Stimulated activated CD4-positive, alpha-beta T cell treated with anti-CD3 and anti-CD28 coated beads, Interleukin-2, amount 100 ng/mL, for 24 hours (primary cell): ENCODE data around the gene ADAMTS17.

Experiments used
- DNase-seq, 2 donors: peaks; one replicate each; pipeline ENCODE4 v3.0.0-alpha.2; 2020

ADAMTS17 gene

GRCh38 chr15:100160953-100161352 is 180.8 kb downstream of the ADAMTS17 start:
- DNase-seq, result no peak

- DNase-seq, result no peak
These were observed 182.3 kb downstream of the ADAMTS17 start for GRCh38 chr15:100159436-100159835.

DNA sequence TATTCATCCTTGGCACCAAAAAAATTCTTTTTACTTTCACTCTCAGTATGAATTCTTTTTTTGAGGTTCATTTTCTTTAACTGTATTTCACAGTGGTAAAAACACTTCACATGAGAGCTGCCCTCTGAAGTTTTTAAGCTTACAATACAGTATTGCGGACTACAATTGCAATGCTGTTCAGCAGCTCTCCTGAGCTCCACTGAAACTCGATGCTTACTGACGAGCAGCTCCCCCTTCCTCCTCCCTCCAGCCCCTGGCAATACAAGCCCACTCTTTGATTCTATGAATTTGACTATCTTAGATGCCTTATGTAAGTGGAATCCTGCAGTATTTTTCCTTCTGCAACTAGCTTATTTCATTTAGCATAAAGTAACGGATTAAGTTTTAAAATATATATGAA is 183.4 kb downstream of the ADAMTS17 start:
- DNase-seq, result no peak

DNA sequence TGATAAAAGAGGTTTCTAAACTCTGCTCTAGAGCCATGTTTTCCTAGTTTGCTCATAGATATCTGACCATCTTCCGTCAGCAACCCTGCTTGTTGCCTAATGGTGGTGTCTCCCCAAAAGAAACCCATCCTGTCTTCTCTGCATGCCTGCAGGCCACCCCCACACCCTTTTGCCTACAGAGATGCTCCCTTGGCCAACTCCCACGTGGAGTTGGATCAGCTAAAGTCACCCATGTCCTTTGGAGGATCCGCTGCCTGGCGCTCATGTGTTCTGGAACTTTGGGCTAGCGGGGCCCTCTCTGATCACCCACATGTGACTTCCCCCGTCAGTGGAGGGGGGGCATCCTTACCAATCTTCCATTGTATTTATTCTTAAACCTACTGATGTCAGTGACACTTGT is 185.6 kb downstream of the ADAMTS17 start:
- DNase-seq, result no peak

DNA sequence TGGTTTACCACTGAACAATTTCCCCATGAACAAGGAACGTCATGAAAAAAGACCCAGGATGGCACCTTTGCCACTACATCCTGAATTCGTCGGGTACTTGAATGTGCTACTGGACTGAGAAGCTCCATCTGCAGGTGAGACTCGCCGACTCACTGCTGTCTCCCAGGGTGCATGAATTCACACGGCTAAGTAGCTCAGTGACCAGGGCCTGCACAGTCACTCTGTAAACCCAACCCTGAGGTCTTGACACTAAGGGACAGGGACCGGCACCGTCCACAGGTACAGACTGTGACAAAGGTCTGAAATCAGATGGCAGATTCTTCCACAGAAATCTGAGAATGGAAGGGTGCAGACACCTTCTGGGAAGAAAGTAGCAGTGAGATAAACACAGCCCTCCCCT is 187.4 kb downstream of the ADAMTS17 start:
- no peak for DNase-seq

GRCh38 chr15:100152463-100152862 is 189.3 kb downstream of the ADAMTS17 start:
- DNase-seq, result no peak

DNA sequence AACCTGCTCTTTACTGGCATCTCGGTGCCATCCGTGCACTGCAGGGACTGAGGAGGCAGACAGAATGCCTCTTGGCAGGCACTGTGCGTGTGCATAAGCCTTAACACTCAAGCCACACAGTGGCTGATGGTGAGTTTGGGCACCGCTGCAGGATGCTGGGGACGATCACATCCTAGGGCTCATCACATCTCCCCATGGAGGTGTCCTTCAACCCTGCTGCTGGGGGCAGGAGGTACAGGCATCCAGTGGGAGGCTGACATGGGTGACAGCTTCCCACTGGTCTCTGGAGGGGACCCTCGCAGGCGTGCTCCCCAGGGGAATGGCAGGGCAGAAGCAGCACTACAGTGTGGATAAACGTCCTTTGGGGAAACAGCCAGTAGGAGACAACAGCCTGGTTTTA is 190.9 kb downstream of the ADAMTS17 start:
- DNase-seq, result no peak

GRCh38 chr15:100147828-100148227 is 193.9 kb downstream of the ADAMTS17 start:
- DNase-seq, result no peak

- DNase-seq, result no peak
These were observed 198.4 kb downstream of the ADAMTS17 start for GRCh38 chr15:100143378-100143777.

DNA sequence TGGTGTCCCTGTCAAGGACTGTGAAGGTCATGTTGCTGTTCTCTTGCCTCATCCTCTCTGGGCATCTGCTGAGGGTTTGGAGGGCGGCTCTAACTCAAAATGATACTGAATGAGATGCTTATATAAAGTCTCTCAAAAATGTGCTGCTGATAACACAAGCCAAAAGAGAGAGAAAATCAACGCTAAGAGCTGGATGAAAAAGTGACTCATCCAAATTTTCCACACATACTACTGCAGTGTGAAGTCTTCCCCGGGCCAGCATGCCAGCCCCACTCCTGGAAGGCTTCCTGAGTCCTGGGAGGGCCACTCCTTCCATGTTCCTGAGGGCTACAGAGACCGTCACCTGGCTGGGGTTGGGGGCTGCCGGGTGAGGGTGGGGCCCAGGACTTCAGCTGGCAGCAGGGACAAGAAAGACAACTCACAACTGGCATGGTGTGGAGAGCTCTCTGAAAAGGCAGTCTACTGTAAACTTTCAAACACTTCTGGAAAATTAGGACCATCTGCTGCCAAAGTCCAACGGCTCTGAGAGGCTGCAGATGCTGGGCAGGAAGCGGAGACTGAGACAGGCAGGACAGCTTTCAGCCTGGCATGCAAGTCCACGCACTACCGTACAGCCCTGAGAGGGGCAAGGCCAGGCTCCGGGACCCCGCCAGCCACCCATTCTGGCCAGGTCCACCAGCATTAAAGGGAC is 200.3 kb downstream of the ADAMTS17 start:
- DNase-seq, result no peak

DNA sequence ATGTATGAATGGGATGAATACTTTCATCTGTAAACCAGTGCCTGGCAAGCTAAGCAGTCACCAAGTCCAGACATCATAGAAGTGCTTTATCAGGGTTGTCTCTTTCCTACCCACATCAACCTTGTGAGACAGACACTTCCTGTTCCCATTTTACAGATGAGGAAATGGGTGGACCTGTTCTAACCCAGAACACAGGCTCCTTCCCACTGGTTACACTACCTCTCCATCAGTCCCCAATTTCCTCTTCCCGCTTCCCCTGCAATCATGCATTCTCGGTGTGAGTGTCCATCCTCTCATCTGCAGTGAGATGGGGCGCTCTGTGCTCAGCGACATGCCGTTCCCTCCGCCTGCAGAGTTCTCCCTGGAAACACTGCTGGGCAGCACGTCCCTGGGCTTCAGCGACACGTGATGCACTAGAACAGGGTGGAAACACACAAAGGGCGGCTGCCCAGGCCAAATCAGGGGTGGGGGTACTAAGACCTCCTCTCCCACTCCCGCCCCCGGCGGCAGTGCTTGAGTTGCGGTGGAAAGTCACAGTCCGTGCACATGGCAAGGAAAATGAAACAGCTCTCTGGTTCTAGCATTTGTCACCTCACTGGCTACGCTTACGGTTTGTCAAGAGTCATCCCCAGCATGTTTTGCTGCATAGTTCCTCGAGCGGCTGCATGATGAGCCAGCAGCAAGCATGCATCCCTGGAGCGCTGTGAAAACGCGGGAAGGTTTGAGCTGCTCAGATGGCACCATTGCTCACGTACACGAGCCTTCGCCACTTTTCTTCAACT is 201.1 kb downstream of the ADAMTS17 start:
- DNase-seq, result no peak

GRCh38 chr15:100134586-100134985 is 207.2 kb downstream of the ADAMTS17 start:
- DNase-seq, result no peak

DNA sequence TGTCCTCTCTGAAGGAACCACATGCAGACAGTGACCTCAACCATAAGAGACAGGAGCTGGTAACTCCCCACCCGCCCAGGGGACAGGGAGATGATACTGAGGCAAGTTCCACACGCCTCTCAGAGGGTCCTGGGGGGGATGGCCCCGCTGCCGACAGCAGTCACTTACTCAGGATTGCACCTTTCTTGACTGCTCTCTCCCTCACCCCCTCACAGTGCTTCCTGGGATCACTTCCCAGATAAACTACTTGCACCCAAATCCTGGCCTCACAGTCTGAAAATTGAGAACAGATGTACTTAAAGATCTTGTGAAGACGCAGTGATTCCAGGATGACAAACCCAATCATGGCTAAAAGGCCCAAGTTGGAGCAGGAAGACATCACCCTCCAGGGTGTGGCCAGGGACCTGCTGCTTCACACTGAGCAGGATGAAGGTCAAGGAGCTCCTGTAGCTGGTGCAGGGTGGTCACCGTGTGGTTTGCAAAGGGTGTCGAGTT is 207.6 kb downstream of the ADAMTS17 start:
- DNase-seq, result no peak

DNA sequence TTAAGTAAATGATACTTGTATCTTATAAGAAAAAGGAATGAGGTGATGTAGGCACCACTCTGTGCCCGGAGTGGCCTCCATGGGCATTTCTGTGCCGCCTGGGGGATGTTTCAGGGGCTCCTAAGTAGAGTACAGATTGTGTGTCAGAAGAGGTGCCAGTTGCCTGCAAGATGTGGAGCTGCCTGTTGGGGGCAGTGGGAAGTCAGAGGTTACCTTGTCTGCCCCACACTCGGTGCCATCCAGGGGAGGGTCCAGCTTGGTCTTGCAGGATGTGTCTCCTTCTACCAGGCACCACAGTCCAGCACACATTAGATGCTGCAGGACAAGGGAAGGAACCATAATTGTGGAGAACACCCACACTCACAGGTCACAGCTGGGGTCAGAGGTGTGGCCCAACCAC is 208.8 kb downstream of the ADAMTS17 start:
- no peak for DNase-seq

- DNase-seq, result no peak
These were observed 209.5 kb downstream of the ADAMTS17 start for GRCh38 chr15:100132309-100132708.

DNA sequence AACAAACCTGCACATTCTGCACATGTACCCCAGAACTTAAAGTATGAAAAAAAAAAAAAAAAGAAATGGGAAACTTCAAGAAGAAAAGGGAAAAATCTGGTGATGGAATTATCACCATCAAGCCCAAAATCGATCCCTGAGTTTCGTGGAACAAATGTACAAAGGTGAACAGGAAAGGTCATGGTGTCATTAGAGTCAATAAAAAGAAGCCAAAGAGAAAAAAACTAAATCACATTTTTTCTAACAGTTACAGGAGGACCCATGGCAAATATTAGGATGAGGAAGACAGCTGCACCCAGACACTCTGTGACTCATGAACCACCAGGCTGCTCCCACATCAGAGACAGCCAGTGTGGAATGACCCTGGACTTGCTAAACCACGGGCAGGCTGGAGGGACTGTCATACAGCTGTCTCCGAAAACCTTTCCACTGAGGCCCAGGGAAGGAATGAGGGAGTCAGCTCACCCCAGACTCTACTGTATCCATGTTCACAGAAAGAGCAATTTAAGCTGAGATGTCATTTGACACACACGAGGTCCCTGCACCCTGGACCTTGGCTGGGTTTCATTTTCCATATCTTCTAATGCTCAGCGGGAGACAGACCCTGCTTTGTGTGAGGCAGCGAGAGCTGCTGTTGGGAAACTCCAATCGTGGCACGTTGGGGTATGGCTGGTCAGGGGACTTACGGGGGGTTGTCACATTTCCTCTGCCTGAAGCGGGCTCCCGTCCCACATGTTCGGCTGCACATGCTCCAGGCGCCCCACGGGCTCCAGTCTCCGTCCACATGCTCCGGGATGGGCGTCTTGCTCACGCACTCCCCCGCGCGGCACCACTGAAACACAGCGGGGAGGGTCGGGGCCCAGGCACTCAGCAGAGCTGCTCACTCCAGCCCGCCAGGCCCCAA is 210.2 kb downstream of the ADAMTS17 start:
- DNase-seq, result peak; percentile 40 to 57

DNA sequence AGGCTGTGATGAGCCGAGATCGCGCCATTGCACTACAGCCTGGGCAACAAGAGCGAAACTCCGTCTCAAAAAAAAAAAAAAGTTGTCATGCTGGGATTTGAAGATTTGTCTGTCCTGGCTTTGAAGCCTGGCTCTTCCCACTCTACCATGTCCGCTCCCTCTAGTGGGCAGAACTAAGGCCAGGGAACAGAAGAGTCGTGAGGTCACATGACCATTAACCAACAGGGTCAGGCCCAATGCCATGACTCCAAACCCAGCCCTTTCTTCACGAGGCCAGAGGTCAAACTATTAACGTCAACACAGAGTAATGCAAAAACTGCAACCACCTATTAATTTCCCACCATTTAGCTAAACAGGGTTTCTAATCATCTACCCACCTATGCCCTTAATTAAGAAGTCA is 212.1 kb downstream of the ADAMTS17 start:
- no peak for DNase-seq

- no peak for DNase-seq
These were observed 216.2 kb downstream of the ADAMTS17 start for GRCh38 chr15:100125401-100126191.

GRCh38 chr15:100124936-100125335 is 216.8 kb downstream of the ADAMTS17 start:
- DNase-seq, result no peak

- no peak for DNase-seq
These were observed 217.4 kb downstream of the ADAMTS17 start for GRCh38 chr15:100124361-100124760.

DNA sequence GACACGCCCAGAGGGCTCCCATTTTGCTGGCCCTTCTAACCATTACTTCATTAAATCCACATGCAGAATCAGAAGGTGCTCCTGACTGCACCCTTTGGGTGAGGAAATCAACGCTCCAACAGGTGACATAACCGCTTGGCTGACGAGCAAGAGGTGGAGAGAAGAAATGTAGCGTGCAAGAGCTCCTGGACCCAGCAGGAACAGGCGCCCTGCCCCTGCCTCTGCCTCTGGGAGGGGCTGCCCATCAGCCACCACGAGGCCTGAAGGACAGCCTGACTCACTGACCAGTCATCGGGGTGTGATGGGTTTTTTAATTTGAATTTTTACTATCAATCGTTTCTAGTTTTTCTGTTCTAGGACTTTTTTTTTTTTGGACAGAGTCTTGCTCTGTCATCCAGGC is 218.2 kb downstream of the ADAMTS17 start:
- DNase-seq, result no peak

DNA sequence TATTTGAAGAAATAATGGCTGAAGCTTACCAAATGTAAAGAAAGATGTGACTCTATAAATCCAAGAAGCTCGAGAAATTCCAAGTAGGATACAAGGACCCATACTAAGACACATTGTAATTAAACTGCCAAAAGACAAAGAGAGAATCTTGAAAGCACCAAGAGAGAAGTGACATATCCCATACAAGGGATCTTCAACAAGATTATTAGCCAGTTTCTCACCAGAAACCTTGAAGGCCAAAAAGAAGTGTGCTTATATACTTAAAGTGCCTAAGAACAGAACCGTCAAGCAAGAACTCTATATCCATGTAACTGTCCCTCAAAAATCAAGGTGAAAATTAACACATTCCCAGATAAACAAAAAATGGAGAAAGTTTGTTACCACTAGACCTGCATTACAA is 220.5 kb downstream of the ADAMTS17 start:
- DNase-seq, result no peak
